SH-SY5Y (cell line): Measurements from ENCODE around the gene MCM8.

Experiments used
- GATA2 ChIP-seq: IDR thresholded peaks from 2 replicates; pipeline ENCODE4 v1.6.1; 2011; ENCODE audit warnings: mild to moderate bottlenecking, low read depth, low read length
- GATA3 ChIP-seq: IDR thresholded peaks from 2 replicates; pipeline ENCODE4 v1.6.1; 2011; ENCODE audit warnings: low read depth, mild to moderate bottlenecking, low read length, moderate library complexity

GRCh38 chr20:5970381-5970780 lies 19.9 kb downstream of the MCM8 start:
- no peak for TF ChIP-seq GATA2
- TF ChIP-seq GATA3 = no peak
